Large intestine (tissue), 3 donors: Measurements from ENCODE around the gene CDS2. TPM values are rescaled to one million over a fixed set of nuclear protein-coding genes. Genes with fewer than 3 reads are reported as not detected.
A peak's percentile ranks its signal among the peaks of the same experiment; 100 is the strongest.

Source experiments
- DNase-seq, 2 donors: peaks; one replicate each; pipeline versions ENCODE4 v3.0.0 to v3.0.0-alpha.2; 2013
- H3K27ac ChIP-seq: one replicate; pipeline ENCODE4 v1.5.1; 2013; ENCODE audit warnings: low read length
- H3K27me3 ChIP-seq: 2 replicates; pipeline ENCODE4 v1.6.1; 2013; ENCODE audit warnings: low read length; ENCODE audit not compliant: control insufficient read depth, insufficient read depth
- H3K36me3 ChIP-seq: 2 replicates; pipeline ENCODE4 v1.6.1; 2013; ENCODE audit warnings: low read length; ENCODE audit not compliant: control insufficient read depth, insufficient read depth
- H3K4me1 ChIP-seq: one replicate; pipeline ENCODE4 v1.6.1; 2013; ENCODE audit warnings: low read length; ENCODE audit not compliant: control insufficient read depth, insufficient read depth
- H3K4me3 ChIP-seq: one replicate; pipeline ENCODE4 v1.5.1; 2013; ENCODE audit warnings: low read length
- H3K9me3 ChIP-seq: one replicate; pipeline ENCODE4 v1.6.1; 2013; ENCODE audit warnings: mild to moderate bottlenecking, low read depth, low read length, moderate library complexity; ENCODE audit not compliant: control insufficient read depth
- whole genome bisulfite sequencing: methylation state at CpG from one replicate; pipeline ENCODE4 v1.1.5; 2013; ENCODE audit warnings: low lambda C conversion rate; ENCODE audit not compliant: insufficient coverage; 5-methylcytosine and 5-hydroxymethylcytosine counted together
- polyA plus RNA-seq: library from polyadenylated mRNA; unstranded; fragments of 120-200 nt; gene quantifications from one replicate; pipeline ENCODE4 v1.2.1, GENCODE V29; 2013

Gene CDS2
- polyA plus RNA-seq, 1 donor = 17.0 TPM

DNA sequence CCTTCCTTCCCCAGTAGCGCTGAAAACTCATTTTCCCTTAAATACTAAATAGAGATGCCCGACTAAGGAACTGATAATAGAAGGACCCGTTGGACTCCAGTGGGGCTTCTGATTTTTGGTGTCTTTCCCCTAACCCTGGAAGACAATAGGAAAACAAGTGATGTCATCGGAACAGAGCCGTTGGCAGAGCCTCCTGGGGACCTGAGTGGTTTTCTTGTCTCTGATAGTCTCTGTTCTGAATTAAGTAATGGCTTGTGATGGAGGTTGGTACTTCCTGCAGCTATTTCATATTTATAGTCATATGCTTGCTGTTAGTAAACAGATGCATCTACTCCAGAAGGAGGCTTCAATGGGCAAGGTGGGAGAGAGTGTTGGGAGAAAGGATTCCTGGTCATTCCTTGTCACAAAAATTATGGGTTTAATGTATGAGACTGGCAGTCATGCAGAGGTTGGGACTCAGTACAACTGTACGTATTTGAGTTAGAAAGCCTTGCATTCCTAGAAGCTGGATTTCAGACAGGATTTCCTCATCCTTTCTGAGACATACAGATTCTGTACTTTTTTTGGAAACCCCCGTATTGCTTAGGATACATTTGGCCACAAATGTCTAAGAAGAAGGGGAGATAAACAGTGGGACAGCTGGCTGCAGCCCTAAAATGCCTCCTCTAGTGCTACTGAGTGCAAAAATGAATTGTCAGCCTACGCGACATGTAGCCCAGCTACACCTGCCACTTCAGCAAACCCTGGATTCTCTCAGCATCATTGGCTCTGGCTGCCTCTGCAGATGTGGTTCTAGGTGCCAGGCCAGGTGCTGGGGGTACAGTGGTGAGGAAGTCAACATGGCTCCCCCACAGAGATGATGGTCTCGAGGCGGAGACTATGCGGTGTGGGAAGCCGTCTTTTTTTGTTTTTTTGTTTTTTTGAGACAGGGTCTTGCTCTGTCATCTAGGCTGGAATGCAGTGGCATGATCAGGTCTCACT lies 38.1 kb downstream of the CDS2 start:
- no peaks in the 10 kb centered on the region for H3K36me3 ChIP-seq
- H3K4me1 ChIP-seq = peaks cover 2% of the 10 kb centered on the region
- H3K4me3 ChIP-seq = no peak overlapping the region
- H3K27me3 ChIP-seq = no peaks in the 10 kb centered on the region
- H3K27ac ChIP-seq = no peak overlapping the region
- H3K9me3 ChIP-seq = no peaks in the 10 kb centered on the region
- no peak for DNase-seq
- 94% methylated on average over 3 of the region's 13 CpGs for WGBS

DNA sequence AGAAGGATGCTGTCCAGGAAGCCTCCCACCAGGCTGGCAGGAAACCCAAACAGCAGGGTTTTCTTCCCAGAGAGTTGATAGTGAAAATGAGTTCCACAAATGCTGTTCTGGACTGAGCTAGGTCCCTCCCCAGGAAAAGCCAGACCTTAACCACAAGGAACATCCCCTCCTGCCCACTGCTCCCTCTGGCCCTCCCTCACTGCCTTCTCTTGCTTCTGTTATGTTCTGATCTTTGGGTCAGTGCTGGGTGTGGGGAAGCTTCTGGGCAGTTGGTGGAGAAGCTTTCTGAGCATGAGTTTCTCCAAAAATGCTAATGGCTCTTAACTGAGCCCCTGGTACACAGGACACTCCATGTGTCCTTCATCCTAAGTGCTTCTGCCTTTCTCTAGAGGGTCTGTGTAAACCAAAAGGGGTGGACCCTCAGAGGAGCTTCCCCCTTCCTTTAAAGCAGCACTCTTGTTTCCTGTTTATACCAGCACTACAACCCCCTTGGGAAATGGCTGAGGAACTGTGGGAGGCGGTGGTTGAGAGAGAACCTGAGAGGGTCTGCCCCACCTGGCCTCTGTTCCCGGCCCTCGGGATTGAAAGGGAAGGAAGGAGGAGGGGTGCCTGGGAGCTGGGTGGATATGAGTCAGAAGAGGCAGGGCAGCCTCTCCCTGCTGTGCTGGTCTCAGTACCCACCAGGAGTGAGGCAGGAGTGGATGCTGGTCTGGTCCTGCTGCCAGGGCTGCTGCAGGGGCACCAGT lies 42.0 kb downstream of the CDS2 start:
- Histone ChIP-seq H3K4me3 (no peak overlapping the region), H3K27ac (no peak overlapping the region), H3K36me3 (peaks cover 10% of the 10 kb centered on the region), H3K27me3 (no peaks in the 10 kb centered on the region), H3K9me3 (no peaks in the 10 kb centered on the region), H3K4me1 (peaks cover 2% of the 10 kb centered on the region)
- WGBS = no CpG with 5 or more reads among the region's 3 CpGs
- DNase-seq = peak in 1 of 2 donors; percentile 17

DNA sequence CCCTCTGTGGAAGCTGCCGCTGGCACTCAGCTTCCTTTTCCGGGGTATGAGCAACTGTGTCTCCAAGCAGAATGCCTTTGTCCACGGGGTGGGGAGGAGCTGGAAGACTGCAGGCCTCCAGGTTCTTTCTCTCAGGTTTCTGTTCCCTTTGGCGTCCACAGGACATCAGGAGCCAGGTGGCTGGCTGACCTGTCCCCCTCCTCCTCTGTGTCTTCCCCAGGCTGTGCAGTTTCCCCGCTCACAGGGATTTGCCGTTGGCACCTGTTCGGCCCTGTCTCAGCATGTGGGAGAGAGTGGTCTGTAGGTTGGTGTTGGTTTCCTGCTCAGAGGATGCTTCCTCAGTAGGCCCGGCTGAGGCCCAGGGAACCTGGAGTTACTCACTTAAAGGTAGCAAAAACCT lies 43.5 kb downstream of the CDS2 start:
- Histone ChIP-seq H3K4me3 (no peak overlapping the region), H3K9me3 (no peaks in the 10 kb centered on the region), H3K4me1 (peaks cover 2% of the 10 kb centered on the region), H3K27me3 (no peaks in the 10 kb centered on the region), H3K27ac (no peak overlapping the region), H3K36me3 (peaks cover 18% of the 10 kb centered on the region)
- no CpG with 5 or more reads among the region's 8 CpGs for WGBS
- no peak for DNase-seq

DNA sequence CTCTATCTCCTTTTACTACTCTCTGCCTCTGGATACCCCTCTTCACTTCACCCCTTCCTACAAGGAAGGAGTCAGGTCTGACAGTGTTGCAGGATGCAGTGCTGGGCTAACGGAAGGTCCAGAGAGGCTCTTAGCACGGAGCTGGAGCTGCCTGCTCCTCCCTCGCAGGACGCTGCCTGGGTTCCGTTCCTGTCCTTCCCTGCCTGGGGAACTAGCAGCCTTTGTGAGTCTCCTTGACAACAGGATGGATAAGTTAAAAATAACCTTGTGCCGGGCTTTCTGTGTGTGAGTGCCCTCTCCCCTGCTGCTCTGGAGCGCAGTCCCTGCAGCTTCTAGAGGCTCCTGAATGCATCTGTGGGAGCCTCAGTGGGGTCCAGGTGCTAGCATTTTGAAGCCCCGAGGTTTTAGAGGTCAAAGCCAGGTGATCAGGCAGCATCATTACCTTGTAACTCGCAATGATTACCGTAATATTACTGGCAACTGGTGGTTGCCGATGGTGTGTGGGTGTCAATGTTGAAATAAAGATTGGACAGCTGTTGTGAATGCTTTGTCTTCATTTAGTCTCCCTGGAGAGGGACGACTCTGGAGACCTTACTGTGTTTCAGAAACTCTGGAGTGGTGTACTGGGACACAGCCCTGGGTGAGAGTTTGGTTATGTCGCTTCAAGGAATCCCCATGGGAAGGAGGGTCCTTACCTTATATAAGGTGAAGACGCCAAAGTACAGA lies 44.4 kb downstream of the CDS2 start:
- no peaks in the 10 kb centered on the region for H3K27me3 ChIP-seq
- no peak overlapping the region for H3K4me3 ChIP-seq
- no peaks in the 10 kb centered on the region for H3K9me3 ChIP-seq
- DNase-seq = no peak
- WGBS = no CpG with 5 or more reads among the region's 14 CpGs
- peaks cover 24% of the 10 kb centered on the region for H3K36me3 ChIP-seq
- no peak overlapping the region for H3K27ac ChIP-seq
- peaks cover 2% of the 10 kb centered on the region for H3K4me1 ChIP-seq

DNA sequence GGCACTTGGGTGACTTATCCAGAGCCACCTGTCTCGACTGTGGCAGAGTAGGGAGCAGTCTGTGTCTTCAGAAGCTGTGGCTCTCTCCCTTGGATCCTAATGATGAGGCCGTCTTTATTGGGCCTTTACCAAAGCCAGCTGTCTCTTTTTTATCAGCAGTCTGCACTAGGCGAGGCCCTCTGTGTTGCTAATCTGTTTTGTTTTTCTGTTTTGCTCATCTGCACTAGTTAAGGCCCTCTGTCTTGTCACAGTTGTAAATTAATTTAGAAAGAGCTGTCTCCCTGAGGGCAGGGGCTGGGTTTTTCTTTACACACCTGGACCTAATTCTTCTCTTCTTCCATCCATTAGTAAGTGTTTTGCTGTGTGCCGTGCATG lies 45.0 kb downstream of the CDS2 start:
- no peaks in the 10 kb centered on the region for H3K27me3 ChIP-seq
- H3K27ac ChIP-seq = no peak overlapping the region
- H3K9me3 ChIP-seq = no peaks in the 10 kb centered on the region
- peaks cover 2% of the 10 kb centered on the region for H3K4me1 ChIP-seq
- H3K4me3 ChIP-seq = no peak overlapping the region
- no peak for DNase-seq
- peaks cover 29% of the 10 kb centered on the region for H3K36me3 ChIP-seq
- 100% methylated on average over 1 of the region's 4 CpGs for WGBS

DNA sequence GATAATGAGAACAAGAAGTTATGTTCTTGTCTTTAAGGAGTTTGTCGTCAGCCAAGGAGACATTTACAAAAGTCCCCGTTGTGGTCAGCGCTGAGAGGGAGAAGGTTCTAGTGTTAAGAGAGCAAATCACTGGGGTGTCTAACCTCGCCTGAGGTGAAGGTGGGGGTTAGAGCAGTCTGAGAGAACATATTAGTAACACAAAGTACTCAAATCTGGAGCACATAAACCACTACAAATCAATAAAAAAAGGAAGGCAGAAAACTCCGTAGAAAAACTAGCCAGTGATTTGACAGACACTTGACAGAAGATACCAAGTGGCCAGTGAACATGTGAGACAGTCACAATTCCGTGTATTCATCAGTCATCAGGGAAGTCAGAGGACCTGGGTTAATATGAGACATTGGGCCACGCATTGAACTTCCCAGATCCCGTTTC lies 45.4 kb downstream of the CDS2 start:
- no peak for DNase-seq
- Histone ChIP-seq H3K27me3 (no peaks in the 10 kb centered on the region), H3K27ac (no peak overlapping the region), H3K9me3 (no peaks in the 10 kb centered on the region), H3K4me1 (peaks cover 2% of the 10 kb centered on the region), H3K36me3 (peaks cover 33% of the 10 kb centered on the region), H3K4me3 (no peak overlapping the region)
- WGBS = 73% methylated on average over 3 of the region's 8 CpGs

DNA sequence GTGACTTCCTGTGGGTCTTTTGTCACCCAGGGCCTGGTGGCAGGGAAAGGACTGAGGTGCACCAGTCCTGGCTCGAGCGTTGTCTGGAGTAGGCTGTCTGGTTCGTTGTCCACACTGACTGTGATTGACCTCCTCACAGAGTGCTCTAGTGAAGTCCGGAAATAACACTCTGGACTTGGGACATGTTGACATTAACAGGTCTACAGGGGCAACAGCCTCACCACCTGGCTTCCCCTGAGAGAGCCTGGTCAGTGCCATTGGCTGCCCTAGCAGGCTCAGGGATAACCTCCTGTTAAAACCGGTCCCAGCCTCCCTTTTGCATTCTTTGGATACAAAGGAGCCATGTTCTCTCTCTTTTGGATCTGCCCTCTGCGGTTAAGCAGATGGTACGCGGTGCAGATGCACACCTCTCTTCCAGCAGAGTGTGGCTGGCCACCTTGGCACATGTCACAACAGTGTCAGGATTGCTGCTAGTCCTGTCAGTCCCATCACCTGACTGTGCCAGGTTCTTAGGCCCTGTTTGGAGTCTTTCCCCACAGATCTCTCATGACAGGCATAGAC lies 46.2 kb downstream of the CDS2 start:
- Histone ChIP-seq H3K27me3 (no peaks in the 10 kb centered on the region), H3K36me3 (peaks cover 38% of the 10 kb centered on the region), H3K9me3 (no peaks in the 10 kb centered on the region), H3K4me3 (no peak overlapping the region), H3K27ac (no peak overlapping the region), H3K4me1 (peaks cover 2% of the 10 kb centered on the region)
- DNase-seq = no peak
- WGBS = no CpG with 5 or more reads among the region's 8 CpGs

DNA sequence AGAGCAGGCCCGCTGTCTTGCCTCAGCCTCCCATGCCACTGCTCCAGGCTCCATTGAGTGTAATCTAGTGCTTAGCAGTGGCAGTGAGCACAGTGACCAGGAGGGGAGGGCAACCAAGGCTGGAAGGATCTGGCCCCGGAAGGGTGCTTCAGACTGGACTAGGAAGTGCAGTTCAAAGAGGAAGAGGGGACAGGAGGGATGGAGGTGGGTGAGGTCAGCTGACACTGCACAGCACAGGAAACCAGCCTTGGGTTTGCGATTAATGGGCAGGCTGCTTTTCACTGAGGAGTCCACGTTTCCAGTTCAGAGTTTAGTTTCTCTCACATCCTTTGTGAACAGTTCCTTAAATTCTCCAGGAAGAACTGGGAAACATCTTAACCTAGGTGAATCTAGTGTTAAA lies 46.9 kb downstream of the CDS2 start:
- Histone ChIP-seq H3K27ac (no peak overlapping the region), H3K36me3 (peaks cover 42% of the 10 kb centered on the region), H3K4me3 (no peak overlapping the region), H3K4me1 (peaks cover 2% of the 10 kb centered on the region), H3K27me3 (no peaks in the 10 kb centered on the region), H3K9me3 (no peaks in the 10 kb centered on the region)
- no CpG with 5 or more reads among the region's 4 CpGs for WGBS
- no peak for DNase-seq

DNA sequence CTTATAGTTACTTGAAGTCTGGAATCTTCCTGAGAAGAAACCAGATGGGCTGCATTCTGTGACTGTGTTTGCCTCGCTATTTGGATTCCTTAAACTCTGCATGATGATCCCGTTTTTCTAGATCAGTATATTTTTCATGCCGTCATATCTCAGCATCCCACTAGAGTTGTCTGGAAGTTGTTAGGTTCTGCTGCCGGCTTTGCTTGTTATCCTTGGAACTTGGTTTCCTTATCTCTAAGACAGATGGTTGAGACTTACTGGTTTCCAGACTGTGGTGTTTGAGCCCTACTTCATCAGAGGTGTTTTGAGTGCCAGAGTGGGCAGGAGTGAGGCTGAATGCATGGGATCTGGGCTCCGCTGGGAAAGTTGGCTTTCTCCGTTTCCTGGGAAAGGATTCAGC lies 50.3 kb downstream of the CDS2 start:
- no peaks in the 10 kb centered on the region for H3K4me1 ChIP-seq
- no peak overlapping the region for H3K4me3 ChIP-seq
- H3K9me3 ChIP-seq = no peaks in the 10 kb centered on the region
- WGBS = 80% methylated on average over 1 of the region's 6 CpGs
- H3K36me3 ChIP-seq = peaks cover 53% of the 10 kb centered on the region
- H3K27ac ChIP-seq = no peak overlapping the region
- H3K27me3 ChIP-seq = no peaks in the 10 kb centered on the region
- DNase-seq = no peak

DNA sequence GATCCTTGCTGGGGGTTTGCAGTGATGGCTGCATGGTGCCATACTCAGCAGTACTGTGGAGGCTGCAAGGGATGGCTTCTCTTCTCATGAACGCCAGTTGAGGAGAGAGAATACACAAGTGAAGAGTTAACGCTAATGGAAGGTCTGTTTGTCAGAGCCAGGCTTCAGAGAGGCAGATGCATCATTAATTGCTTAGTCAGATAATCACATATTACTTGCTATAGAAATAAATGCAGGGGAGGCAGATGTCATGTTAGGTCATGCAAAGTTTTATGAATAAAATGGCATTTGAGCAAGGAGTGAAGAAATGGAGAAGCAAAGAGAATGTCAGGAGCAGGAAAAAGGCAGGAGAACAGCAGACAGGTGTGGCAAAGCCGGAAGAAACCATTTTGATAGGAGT lies 51.2 kb downstream of the CDS2 start:
- peaks cover 60% of the 10 kb centered on the region for H3K36me3 ChIP-seq
- no peak for DNase-seq
- no peaks in the 10 kb centered on the region for H3K4me1 ChIP-seq
- H3K9me3 ChIP-seq = no peaks in the 10 kb centered on the region
- no peaks in the 10 kb centered on the region for H3K27me3 ChIP-seq
- no peak overlapping the region for H3K4me3 ChIP-seq
- WGBS = 80% methylated on average over 1 of the region's 3 CpGs
- no peak overlapping the region for H3K27ac ChIP-seq
